CD4-positive, CD25-positive, alpha-beta regulatory T cell (primary cell): ENCODE data around the gene CEACAM16. TPM values are rescaled to one million over a fixed set of nuclear protein-coding genes. Genes with fewer than 3 reads are reported as not detected.

Experiments used
- ATAC-seq, 2 donors: fragments of 150-1000 bp; cut with Tn5 transposase; one replicate each; pipeline ENCODE4 v1.10.0; 2021; ENCODE audit warnings: low read depth in 2 of 2, moderate number of reproducible peaks in 2 of 2, moderate library complexity in 1 of 2
- DNase-seq, 3 donors: peaks; one replicate each; pipeline versions ENCODE4 v3.0.0 to v3.0.0-alpha.2; 2012 to 2022; ENCODE audit warnings: mixed read lengths in 1 of 3
- H3K27ac ChIP-seq: one replicate; pipeline ENCODE4 v1.7.0; 2013; ENCODE audit warnings: mild to moderate bottlenecking, low read length; ENCODE audit not compliant: insufficient read depth, poor library complexity, severe bottlenecking
- H3K27me3 ChIP-seq: one replicate; pipeline ENCODE4 v1.7.0; 2013; ENCODE audit warnings: low read length; ENCODE audit not compliant: control insufficient read depth, insufficient read depth
- H3K36me3 ChIP-seq: one replicate; pipeline ENCODE4 v1.7.0; 2013; ENCODE audit warnings: mild to moderate bottlenecking, low read length, moderate library complexity; ENCODE audit not compliant: control insufficient read depth, insufficient read depth
- H3K4me1 ChIP-seq: 2 replicates; pipeline ENCODE4 v1.7.0; 2013; ENCODE audit warnings: mild to moderate bottlenecking, low read length; ENCODE audit not compliant: insufficient read depth, control insufficient read depth, poor library complexity, severe bottlenecking
- H3K4me3 ChIP-seq: one replicate; pipeline ENCODE4 v1.7.0; 2013; ENCODE audit warnings: low read depth, mild to moderate bottlenecking, low read length, moderate library complexity
- H3K9me3 ChIP-seq, 2 experiments: 1 replicate in 1 of 2; 2 replicates in 1 of 2; pipeline ENCODE4 v1.7.0; 2013; ENCODE audit warnings: low read length in 2 of 2, mild to moderate bottlenecking in 1 of 2, moderate library complexity in 1 of 2; ENCODE audit not compliant: control insufficient read depth in 2 of 2
- H3K27ac Mint-ChIP-seq, 3 donors: one replicate each; pipeline ENCODE4 v1.8.0; 2020 to 2022; ENCODE audit warnings: mild to moderate bottlenecking in 3 of 3, mixed read lengths in 3 of 3, moderate library complexity in 2 of 3
- H3K27me3 Mint-ChIP-seq: one replicate; pipeline ENCODE4 v1.8.0; 2022; ENCODE audit warnings: mild to moderate bottlenecking, mixed read lengths
- H3K36me3 Mint-ChIP-seq: one replicate; pipeline ENCODE4 v1.8.0; 2020; ENCODE audit warnings: mixed read lengths
- H3K4me1 Mint-ChIP-seq, 4 donors: one replicate each; pipeline ENCODE4 v1.8.0; 2020 to 2022; ENCODE audit warnings: mixed read lengths in 4 of 4, mild to moderate bottlenecking in 1 of 4
- H3K4me3 Mint-ChIP-seq, 4 donors: one replicate each; pipeline ENCODE4 v1.8.0; 2020 to 2022; ENCODE audit warnings: mild to moderate bottlenecking in 4 of 4, mixed read lengths in 4 of 4, moderate library complexity in 3 of 4
- H3K9me3 Mint-ChIP-seq, 7 donors: one replicate each; pipeline ENCODE4 v1.8.0; 2020 to 2022; ENCODE audit warnings: mixed read lengths in 7 of 7, mild to moderate bottlenecking in 3 of 7, moderate library complexity in 2 of 7
- polyA plus RNA-seq, 4 donors: library from polyadenylated mRNA; unstranded; fragments of 300-500 nt; fragmentation: Illumina TruSeq; gene quantifications; one replicate each; pipeline ENCODE4 v1.2.3, GENCODE V29; 2021
- total RNA-seq: library from RNA; stranded (reverse); gene quantifications from one replicate; pipeline ENCODE4 v1.2.3, GENCODE V29; 2022

CEACAM16 gene
- total and polyA plus RNA-seq, 5 donors from 2014 or later = not detected

DNA sequence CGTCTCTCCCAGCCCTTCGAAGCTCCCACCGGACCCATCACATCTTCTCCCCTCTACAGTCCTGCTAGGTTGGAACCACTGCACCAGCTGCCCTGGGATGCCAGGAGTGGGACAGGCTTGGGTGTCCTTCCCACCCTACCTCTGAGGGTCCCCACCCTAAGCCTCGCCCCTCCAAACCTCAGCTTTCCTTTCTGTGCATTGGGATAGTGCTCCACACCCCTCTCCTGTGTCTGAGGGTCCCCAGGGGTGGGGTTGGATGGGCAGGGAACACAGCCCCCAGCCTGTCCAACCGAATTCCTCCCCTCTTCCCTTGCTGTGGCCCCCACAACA is 47.6 kb downstream of the CEACAM16 start:
- peak overlapping the region; percentile 90 to 98 (median 94) for H3K27ac Mint-ChIP-seq
- no peak for ATAC-seq
- no peaks in the 10 kb centered on the region for H3K27me3 Mint-ChIP-seq
- H3K9me3 ChIP-seq = no peaks in the 10 kb centered on the region
- H3K4me1 Mint-ChIP-seq = peaks cover under 1 to 59% (median 30%) of the 10 kb centered on the region in 4 donors
- peak overlapping the region; percentile 94 for H3K27ac ChIP-seq
- no peak for DNase-seq
- peaks cover 6% of the 10 kb centered on the region for H3K36me3 ChIP-seq
- no peaks in the 10 kb centered on the region for H3K36me3 Mint-ChIP-seq
- H3K4me3 Mint-ChIP-seq = peak overlapping the region; percentile 65 to 97 (median 82)
- no peaks in the 10 kb centered on the region for H3K27me3 ChIP-seq
- no peak overlapping the region for H3K4me3 ChIP-seq
- peaks cover 46% of the 10 kb centered on the region for H3K4me1 ChIP-seq
- H3K9me3 Mint-ChIP-seq = no peaks in the 10 kb centered on the region

DNA sequence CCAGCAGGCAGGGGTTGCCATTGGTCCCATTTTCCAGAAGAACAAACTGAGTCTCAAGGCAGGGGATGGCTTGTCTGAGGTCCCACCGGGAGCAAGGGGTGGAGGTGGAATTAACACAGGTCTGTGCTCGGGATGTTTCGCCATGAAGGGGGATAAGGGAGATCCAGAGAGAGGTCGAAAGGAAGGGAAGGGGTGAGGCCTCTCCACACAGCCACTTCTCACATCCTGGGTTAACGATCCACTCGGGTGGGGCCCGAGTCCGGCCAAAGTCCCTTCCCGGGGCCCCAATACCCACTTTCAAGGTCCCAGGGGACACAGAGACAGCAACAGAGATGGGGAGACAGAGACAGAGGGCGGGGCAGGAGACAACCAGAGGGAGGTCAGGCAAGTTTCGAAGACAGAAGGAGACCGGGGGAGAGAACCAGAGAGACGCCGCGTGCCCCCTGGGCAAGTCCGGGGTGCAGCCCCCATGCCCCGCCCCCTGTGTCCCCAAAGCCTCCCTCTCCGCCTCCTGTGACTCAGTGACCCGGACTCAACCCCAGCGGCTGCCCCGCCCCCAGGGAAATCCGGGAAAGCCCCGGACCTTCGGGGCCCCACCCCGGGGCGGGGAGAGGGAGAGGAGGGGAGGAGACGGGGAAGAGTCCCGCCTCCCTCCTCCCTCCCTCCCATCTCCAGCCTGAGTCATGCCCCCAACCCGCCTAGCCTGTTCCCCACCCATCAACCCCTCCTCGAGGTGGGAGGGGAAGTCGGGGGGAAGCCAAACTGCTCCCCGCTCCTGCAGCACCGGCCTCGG is 48.2 kb downstream of the CEACAM16 start:
- H3K4me3 ChIP-seq = peak overlapping the region; percentile 93
- peaks cover 48% of the 10 kb centered on the region for H3K4me1 ChIP-seq
- H3K4me1 Mint-ChIP-seq = peaks cover 0 to 60% (median 34%) of the 10 kb centered on the region in 4 donors
- peak overlapping the region; percentile 93 to 98 (median 98) for H3K27ac Mint-ChIP-seq
- no peaks in the 10 kb centered on the region for H3K36me3 Mint-ChIP-seq
- H3K4me3 Mint-ChIP-seq = peak overlapping the region; percentile 89 to 97 (median 94)
- DNase-seq = peak; percentile 67 to 91 (median 76)
- no peaks in the 10 kb centered on the region for H3K9me3 Mint-ChIP-seq
- no peaks in the 10 kb centered on the region for H3K27me3 Mint-ChIP-seq
- H3K36me3 ChIP-seq = peaks cover 6% of the 10 kb centered on the region
- no peaks in the 10 kb centered on the region for H3K9me3 ChIP-seq
- ATAC-seq = peak; percentile 71 to 72
- H3K27me3 ChIP-seq = no peaks in the 10 kb centered on the region
- H3K27ac ChIP-seq = peak overlapping the region; percentile 94

DNA sequence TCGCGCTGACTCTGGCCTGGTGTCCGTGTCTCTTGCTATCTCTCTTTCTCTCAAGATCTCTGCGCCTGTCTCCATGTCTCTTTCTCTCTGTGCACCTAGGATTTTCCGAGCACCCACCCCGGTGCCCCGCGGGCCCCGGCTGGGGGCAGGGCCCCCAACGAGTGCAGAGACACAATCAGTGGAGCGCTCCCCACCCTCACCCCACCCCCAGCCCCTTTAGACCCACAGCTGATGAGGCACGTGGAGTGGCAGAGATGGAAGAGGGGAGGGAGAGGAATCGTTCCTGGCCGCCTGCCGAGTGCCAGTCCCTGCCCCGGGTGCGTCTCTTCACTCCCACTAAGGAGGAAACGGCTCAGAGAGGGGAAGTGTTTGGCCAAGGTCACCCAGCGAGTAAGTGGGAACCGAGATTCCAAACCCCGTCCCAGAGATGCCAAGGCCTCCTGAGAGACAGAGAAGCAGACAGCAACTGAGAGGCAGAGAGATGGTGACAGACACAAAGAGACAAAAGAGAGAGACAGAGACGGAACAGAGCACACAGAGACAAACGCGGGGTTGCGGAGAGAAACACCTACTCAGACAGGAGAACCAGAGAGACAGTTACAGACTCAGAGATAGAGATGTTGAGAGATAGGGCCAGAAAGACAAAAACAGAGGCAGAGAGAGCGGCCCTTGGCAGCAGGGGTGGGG is 48.9 kb downstream of the CEACAM16 start:
- peaks cover 0 to 62% (median 39%) of the 10 kb centered on the region in 4 donors for H3K4me1 Mint-ChIP-seq
- no peak for DNase-seq

GRCh38 chr19:44748426-44749254 is 49.7 kb downstream of the CEACAM16 start, which contains the start of gene BCL3:
TSS of gene BCL3 (plus strand) at chr19:44748708. CDS start at chr19:44748791, 83 bp downstream.
- peaks cover 6% of the 10 kb centered on the region for H3K27me3 Mint-ChIP-seq
- peak within 1 kb of the TSS; percentile 93 to 97 (median 97) for H3K4me3 Mint-ChIP-seq
- no peaks in the 10 kb centered on the region for H3K9me3 Mint-ChIP-seq
- Histone ChIP-seq H3K27ac (peak within 1 kb of the TSS; percentile 94), H3K36me3 (peaks cover 10% of the 10 kb centered on the region), H3K27me3 (no peaks in the 10 kb centered on the region), H3K9me3 (no peaks in the 10 kb centered on the region), H3K4me3 (peak within 1 kb of the TSS; percentile 93), H3K4me1 (peaks cover 59% of the 10 kb centered on the region)
- peak within 1 kb of the TSS; percentile 97 to 99 (median 98) for H3K27ac Mint-ChIP-seq
- ATAC-seq (peak; percentile 49 to 52), DNase-seq (peak; percentile 74 to 81 (median 77))
- peaks cover 0 to 63% (median 41%) of the 10 kb centered on the region in 4 donors for H3K4me1 Mint-ChIP-seq
- peaks cover 5% of the 10 kb centered on the region for H3K36me3 Mint-ChIP-seq

More for the DNA sequence above, 48.9 kb downstream of the CEACAM16 start:
- H3K9me3 ChIP-seq = no peaks in the 10 kb centered on the region
- peak; percentile 2 to 5 for ATAC-seq
- Mint-ChIP-seq H3K27ac (peak overlapping the region; percentile 93 to 98 (median 98)), H3K36me3 (peaks cover 5% of the 10 kb centered on the region), H3K9me3 (no peaks in the 10 kb centered on the region), H3K4me3 (peak overlapping the region; percentile 89 to 97 (median 96)), H3K27me3 (no peaks in the 10 kb centered on the region)
- peak overlapping the region; percentile 94 for H3K27ac ChIP-seq
- H3K4me1 ChIP-seq = peaks cover 56% of the 10 kb centered on the region
- no peaks in the 10 kb centered on the region for H3K27me3 ChIP-seq
- H3K36me3 ChIP-seq = peaks cover 10% of the 10 kb centered on the region
- peak overlapping the region; percentile 93 for H3K4me3 ChIP-seq

GRCh38 chr19:44749292-44749691 is 50.3 kb downstream of the CEACAM16 start:
- Mint-ChIP-seq H3K27ac (peak overlapping the region; percentile 95 to 99 (median 97)), H3K4me3 (peak overlapping the region; percentile 89 to 97 (median 92)), H3K4me1 (peaks cover 0 to 67% (median 41%) of the 10 kb centered on the region in 4 donors), H3K27me3 (peaks cover 6% of the 10 kb centered on the region), H3K36me3 (peaks cover 5% of the 10 kb centered on the region), H3K9me3 (no peaks in the 10 kb centered on the region)
- no peaks in the 10 kb centered on the region for H3K27me3 ChIP-seq
- ATAC-seq (no peak), DNase-seq (no peak)
- H3K9me3 ChIP-seq = no peaks in the 10 kb centered on the region
- H3K27ac ChIP-seq = peak overlapping the region; percentile 94
- H3K4me3 ChIP-seq = peak overlapping the region; percentile 93
- peaks cover 10% of the 10 kb centered on the region for H3K36me3 ChIP-seq
- H3K4me1 ChIP-seq = peaks cover 65% of the 10 kb centered on the region

GRCh38 chr19:44749994-44750393 is 51.0 kb downstream of the CEACAM16 start:
- Mint-ChIP-seq H3K27ac (peak overlapping the region; percentile 95 to 99 (median 97)), H3K4me1 (peaks cover 0 to 73% (median 43%) of the 10 kb centered on the region in 4 donors), H3K27me3 (peaks cover 6% of the 10 kb centered on the region), H3K36me3 (peaks cover 5% of the 10 kb centered on the region), H3K9me3 (no peaks in the 10 kb centered on the region), H3K4me3 (peak overlapping the region; percentile 89 to 97 (median 92))
- no peaks in the 10 kb centered on the region for H3K9me3 ChIP-seq
- peak overlapping the region; percentile 93 for H3K4me3 ChIP-seq
- ATAC-seq = no peak
- H3K27me3 ChIP-seq = no peaks in the 10 kb centered on the region
- DNase-seq = no peak
- H3K27ac ChIP-seq = peak overlapping the region; percentile 94
- peaks cover 72% of the 10 kb centered on the region for H3K4me1 ChIP-seq
- H3K36me3 ChIP-seq = peaks cover 11% of the 10 kb centered on the region
